Spleen (tissue), 7 donors: ENCODE measurements around the gene FAM9A.

Source experiments
- POLR2A ChIP-seq, 3 donors: fragments of 450-650 bp; IDR thresholded peaks; one replicate each; pipeline ENCODE4 v1.5.1; 2017; ENCODE audit warnings: antibody characterized with exemption in 3 of 3, mild to moderate bottlenecking in 1 of 3
- TF ChIP-seq, protein P1 (sequence below), 11 experiments: fragments of 200-600 bp in 7 of 11; fragments of 450-650 bp in 4 of 11; sonication (generic) in 4 of 11; IDR thresholded peaks in 8 of 11; conservative IDR thresholded peaks in 3 of 11; 1 replicate in 7 of 11; 2 replicates in 4 of 11; pipeline versions ENCODE4 v1.4.0 to v1.8.0; 2016 to 2021; ENCODE audit warnings: antibody characterized with exemption in 11 of 11, inconsistent platforms in 4 of 11, mild to moderate bottlenecking in 1 of 11
- donor health status: DM: no; HTN: no; CAD: no; lungs with moderate emphysema.
- donor health status: DM: no; HTN: no; CAD: no.
- donor health status: DM: no; HTN: no; CAD: no.

DNA sequence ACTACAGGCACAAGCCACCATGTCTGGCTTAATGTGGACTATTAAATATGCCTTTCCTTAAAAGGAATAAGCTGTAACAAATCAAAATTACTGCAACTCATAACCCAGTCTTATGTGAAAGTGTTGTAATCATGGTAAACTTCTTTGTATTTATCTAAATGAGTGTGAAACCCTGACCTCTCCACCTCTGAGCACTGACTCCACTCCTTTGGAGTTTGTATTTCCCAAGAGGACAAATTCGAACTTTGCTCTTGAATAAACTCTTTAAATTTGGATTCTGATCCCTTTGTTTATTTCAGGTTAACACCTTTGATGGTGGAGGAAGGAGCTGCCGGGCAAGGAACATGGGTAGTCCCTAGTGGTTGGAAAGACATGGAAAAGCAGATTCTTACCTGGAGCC is 48.3 kb upstream of the FAM9A start:
- TF ChIP-seq POLR2A (IDR thresholded peaks at IDR 0.05), result no peak
- TF ChIP-seq, protein P1, sequence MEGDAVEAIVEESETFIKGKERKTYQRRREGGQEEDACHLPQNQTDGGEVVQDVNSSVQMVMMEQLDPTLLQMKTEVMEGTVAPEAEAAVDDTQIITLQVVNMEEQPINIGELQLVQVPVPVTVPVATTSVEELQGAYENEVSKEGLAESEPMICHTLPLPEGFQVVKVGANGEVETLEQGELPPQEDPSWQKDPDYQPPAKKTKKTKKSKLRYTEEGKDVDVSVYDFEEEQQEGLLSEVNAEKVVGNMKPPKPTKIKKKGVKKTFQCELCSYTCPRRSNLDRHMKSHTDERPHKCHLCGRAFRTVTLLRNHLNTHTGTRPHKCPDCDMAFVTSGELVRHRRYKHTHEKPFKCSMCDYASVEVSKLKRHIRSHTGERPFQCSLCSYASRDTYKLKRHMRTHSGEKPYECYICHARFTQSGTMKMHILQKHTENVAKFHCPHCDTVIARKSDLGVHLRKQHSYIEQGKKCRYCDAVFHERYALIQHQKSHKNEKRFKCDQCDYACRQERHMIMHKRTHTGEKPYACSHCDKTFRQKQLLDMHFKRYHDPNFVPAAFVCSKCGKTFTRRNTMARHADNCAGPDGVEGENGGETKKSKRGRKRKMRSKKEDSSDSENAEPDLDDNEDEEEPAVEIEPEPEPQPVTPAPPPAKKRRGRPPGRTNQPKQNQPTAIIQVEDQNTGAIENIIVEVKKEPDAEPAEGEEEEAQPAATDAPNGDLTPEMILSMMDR (IDR thresholded peaks at IDR 0.05 in 8 of 11, conservative IDR thresholded peaks at IDR 0.05 in 3 of 11), result no peak
